ENCODE results near the gene HOXA3. TPM values are rescaled to one million over a fixed set of nuclear protein-coding genes. Genes with fewer than 3 reads are reported as not detected.

HOXA3 gene
- 2.3 TPM in 1 of 2 replicates, not detected in the other for total RNA-seq

DNA sequence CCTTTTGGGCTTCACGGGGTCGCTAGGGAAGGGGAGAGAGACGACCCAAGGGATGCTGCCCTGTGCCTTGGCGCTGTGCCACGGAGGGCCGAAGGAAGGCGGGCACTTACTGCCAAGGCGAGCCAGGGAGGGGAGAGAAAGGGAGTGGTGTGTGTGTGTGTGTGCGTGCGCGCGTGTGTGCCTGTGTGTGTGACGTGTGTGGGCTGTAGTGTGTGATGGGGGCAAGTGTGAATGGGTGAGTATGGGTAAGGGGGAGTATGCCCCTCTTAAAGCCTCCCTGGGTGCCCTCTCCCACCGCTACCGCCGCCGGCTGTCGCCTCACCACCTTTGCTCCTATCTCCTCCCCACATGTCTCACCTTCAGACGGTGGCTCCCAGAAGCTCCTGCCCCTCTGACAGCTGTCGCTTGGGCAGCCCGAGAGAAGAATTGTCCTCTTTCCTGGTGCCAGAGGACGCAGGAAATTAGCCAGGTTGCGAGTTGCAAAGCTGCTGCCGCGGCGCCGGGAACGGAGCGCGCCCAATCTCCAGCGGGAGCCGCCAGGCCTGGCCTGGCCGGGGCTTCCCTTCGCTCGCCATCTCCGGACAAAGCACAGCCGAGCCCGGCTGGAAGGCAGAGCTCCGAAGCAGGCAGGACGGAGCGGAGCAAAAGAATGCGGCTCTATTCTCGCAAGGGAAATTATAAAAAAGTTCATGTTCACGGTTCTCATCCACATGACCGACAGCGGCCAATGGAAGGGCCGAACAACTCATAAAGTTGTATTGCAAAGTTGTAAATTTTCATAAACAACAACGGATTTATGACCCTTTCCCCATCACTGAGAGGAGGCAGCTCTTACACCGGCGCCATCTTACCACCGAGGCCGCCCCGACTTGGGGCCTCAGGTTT, at the start of gene HOXA3:
Gene HOXA3, minus strand, starts transcription at position 653 of the 885 bp plus-strand sequence. CDS start 41,943 bp downstream, outside the sequence.

DNA sequence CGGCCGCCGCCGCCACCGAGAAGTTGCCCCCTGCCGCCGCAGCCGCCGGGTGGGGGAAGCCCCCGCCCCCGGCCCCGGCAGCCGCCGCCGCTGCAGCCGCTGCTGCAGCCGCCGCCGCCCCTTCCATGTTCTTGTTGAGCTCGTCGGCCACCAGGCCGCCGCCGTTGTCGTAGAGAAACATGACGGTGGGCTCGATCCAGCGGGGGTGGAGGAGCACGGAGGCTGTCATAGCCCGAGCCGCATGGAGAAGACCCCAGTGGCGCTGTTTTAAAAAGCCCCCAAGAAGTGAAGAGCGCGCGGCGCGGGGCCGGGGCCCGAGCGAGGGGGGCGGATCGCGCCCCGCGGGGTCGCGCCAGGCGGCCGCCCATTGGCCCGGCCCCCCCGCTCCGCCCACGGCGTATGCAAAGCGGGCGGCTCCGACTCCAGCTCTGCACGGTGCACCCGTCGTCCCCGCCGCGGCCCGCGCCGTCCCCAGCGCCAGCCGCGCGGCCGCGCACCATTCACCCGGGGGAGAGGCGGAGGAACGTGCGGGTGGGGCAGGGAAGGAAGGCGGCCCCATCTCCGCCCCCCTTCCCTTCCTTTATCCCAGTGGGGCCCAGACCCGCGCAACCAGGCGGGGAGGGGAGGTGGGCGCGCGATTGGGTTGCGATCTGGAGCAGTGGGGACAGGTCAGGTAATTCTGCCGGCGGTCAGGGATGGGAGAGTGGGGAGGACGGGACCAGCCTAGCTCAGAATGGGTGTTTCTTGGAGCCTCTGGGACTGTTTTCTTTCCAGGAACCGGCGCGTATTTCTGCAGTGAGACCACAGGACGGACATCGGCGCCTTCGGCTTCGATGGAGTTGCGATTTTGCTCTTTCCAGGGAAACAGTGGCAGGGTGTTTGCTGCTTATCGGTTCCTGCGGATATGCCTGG, 47.7 kb upstream of the HOXA3 start, which contains the start of gene HOXA13:
Gene HOXA13, minus strand, starts transcription at position 243 of the 912 bp plus-strand sequence. Its CDS starts 14 bp downstream, at position 229.

DNA sequence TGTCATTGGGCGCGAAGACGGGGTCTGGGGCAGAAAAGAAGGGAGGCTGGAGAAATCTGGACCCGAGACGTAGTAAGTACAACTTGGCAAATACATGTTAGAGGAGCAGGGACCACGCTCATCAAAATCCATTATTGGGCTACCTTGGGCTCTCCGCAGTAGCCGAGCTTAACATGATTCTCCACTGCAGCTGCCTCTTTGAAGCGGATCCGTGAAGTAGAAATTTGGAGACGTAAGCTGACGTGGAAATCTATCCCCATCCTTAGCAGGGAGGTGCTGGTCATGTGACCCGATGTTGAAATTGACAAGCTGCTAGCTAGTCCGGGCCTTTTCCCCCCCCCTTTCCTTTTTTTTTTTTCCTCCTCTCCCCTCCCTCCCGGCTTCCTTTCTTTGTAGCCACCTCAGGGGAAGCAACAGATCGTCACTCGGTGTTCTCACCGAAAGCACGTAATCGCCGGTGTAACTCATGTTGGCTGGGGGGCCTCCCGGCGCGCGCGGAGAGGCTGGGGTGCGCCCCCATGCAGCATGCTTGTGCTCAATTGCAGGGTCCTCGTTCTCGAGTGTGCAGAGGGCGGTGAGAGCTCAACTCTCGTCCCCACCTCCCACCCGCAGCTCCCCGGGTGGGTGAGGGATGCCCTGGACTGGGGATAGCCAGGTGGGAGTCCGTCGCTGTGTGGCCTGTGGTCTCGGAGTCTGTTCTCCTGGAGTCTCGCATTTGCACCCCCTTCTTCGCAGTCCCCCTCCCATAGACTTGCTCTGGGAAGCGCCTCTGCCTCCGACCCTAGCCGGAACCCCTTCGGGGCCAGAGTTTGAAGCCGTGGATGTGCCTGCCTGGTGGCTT, 32.9 kb upstream of the HOXA3 start, which contains the start of gene HOXA11:
Gene HOXA11, minus strand, starts transcription at position 220 of the 841 bp plus-strand sequence. Its CDS starts 88 bp downstream, at position 132.

DNA sequence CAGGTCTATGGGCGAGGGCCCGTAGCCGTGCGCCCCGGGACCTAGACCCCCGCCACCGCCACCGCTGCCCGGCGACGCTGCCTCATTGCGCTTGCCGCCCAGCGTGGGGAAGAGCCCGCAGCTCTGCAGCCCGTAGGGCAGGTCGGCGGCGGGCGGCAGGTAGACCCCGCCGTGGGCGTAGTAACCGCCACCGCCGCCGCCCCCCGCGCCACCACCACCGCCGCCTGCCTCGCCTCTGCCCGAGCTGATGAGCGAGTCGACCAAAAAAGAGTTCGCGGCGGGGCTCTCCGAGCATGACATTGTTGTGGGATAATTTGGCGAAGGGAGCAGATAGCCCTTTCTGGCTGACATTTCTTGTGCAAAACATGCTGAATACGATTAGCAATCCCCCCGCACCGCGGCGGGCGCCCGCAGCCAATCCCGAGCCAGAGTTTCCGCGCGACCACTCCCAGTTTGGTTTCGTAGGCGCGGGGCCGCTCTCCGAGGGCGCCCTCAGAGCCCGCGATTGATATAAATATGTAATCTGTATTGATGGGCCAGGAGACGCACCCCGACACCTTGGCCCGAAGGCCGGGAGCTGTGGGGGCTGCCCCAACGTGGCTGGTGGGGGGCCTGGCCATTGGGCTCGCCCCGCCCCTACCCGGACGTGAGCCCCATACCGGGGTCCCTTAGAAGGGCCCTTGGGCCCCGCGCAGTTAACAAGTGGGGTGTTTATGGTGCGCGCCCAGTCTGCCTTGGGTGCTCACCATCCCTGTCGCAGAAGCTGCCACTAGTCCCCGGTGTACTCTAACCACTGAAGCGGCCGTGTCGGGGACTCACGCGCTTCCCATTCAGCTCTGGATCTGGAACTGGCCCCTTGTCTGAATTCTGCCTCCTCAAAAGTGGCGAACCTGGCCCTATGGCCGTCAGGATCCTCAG, 21.8 kb upstream of the HOXA3 start, which contains the start of gene HOXA10:
Gene HOXA10, minus strand, starts transcription at position 365 of the 918 bp plus-strand sequence. Its CDS starts 14 bp downstream, at position 351.

DNA sequence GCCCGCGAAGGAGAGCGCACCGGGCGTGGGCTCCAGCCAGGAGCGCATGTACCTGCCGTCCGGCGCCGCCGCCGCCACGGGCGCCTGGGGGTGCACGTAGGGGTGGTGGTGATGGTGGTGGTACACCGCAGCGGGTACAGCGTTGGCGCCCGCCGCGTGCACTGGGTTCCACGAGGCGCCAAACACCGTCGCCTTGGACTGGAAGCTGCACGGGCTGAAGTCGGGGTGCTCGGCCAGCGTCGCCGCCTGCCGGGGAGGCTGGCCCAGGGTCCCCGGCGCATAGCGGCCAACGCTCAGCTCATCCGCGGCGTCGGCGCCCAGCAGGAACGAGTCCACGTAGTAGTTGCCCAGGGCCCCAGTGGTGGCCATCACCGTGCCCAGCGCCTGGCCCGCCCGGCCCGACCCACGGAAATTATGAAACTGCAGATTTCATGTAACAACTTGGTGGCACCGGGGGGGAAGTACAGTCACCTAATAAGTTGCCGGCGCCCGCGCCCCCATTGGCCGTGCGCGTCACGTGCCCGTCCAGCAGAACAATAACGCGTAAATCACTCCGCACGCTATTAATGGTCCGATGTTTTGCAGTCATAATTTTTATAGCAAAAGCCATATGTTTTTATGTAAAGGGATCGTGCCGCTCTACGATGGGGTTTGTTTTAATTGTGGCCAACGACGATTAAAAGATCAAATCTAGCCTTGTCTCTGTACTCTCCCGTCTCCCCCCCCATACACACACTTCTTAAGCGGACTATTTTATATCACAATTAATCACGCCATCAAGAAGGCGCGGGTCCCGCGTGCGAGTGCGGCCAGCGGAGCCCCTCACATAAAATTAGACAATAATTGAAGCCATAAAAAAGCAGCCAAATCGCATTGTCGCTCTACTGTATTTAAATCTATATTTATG, 13.0 kb upstream of the HOXA3 start, which contains the start of gene HOXA9:
Gene HOXA9, minus strand, starts transcription at position 449 of the 907 bp plus-strand sequence. Its CDS starts 80 bp downstream, at position 369.

DNA sequence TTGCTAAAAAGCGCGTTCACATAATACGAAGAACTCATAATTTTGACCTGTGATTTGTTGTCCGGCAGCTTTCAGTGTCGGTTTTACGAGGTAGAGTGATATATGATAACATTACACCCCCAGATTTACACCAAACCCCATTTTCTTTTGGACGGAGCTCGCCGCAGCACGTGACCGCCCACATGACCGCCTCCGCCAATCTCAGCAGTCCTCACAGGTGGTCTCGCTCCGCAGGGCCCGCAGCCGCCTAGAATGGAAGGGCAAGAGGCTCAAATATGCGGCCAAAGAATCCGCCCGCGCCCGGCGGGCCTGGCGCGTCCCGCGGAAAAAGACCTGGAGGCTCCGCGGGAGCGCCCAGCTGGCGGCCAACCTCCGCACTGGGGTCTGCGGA, 4.1 kb upstream of the HOXA3 start, which contains the start of gene HOXA7:
Gene HOXA7, minus strand, starts transcription at position 168 of the 391 bp plus-strand sequence. Its CDS starts 130 bp downstream, at position 38.

DNA sequence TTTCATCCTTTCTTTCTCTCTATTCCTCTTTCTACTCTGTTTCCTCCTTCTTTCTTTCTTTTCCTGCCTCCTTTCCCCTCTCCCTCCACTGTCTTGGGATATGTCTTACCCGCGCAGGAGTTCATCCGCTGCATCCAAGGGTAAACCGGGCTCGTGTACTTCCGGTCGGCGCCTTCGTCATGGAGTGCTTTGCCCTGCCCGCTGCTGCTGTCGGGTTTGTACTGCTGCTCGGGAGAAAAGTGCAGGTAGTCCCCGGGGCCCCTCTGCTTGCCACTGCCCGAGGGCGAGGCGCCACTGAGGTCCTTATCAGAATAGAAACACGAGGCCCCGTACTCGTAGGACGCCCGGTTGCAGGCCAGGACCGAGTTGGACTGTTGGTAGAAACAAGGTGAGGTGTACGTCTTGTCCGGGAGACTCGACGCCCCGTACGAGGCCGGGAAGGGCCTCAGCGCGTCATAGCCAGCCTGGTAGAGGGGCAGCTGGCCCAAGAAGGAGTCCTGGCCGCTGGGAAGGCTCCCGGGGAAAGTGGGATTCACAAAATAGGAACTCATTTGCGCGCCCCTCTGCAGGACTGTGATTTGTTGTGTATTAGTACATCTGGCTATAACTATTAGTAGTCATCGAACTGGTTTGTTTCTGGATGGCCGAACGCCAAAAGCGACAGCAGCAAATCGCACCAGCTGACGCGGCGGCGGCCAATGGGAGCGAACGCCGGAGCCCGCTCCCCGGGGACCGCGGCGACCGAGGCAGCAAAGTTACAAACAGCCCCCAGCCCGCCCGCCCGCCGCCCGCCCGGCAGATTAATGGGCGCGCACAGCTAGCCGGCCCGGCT, 5.0 kb downstream of the HOXA3 start, which contains the start of gene HOXA6:
Gene HOXA6, minus strand, starts transcription at position 576 of the 832 bp plus-strand sequence. Its CDS starts 25 bp downstream, at position 551.

DNA sequence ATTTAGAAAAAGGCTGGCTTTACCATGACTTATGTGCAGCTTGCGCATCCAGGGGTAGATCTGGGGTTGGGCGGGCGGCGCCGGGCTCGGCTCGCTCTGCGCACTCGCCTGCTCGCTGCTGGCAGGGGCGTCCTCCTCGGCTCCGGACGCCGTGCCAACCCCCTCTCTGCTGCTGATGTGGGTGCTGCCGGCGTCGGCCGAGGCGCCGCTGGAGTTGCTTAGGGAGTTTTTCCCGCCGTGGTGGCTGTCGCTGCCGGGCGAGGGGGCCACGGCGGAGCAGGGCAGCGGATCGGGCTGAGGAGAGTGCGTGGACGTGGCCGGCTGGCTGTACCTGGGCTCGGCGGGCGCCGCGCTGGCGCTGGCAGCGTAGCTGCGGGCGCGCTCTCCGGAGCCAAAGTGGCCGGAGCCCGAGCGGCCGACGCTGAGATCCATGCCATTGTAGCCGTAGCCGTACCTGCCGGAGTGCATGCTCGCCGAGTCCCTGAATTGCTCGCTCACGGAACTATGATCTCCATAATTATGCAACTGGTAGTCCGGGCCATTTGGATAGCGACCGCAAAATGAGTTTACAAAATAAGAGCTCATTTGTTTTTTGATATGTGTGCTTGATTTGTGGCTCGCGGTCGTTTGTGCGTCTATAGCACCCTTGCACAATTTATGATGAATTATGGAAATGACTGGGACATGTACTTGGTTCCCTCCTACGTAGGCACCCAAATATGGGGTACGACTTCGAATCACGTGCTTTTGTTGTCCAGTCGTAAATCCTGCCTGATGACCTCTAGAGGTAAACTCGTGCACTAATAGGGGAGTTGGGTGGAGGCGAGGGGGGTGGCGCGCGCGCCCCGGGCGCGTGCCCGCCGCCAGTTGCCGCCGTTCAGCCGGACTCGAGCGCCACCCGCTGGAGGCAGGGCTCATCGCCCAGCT, 9.1 kb downstream of the HOXA3 start, which contains the start of gene HOXA5:
Gene HOXA5, minus strand, starts transcription at position 659 of the 927 bp plus-strand sequence. Its CDS starts 74 bp downstream, at position 585.

DNA sequence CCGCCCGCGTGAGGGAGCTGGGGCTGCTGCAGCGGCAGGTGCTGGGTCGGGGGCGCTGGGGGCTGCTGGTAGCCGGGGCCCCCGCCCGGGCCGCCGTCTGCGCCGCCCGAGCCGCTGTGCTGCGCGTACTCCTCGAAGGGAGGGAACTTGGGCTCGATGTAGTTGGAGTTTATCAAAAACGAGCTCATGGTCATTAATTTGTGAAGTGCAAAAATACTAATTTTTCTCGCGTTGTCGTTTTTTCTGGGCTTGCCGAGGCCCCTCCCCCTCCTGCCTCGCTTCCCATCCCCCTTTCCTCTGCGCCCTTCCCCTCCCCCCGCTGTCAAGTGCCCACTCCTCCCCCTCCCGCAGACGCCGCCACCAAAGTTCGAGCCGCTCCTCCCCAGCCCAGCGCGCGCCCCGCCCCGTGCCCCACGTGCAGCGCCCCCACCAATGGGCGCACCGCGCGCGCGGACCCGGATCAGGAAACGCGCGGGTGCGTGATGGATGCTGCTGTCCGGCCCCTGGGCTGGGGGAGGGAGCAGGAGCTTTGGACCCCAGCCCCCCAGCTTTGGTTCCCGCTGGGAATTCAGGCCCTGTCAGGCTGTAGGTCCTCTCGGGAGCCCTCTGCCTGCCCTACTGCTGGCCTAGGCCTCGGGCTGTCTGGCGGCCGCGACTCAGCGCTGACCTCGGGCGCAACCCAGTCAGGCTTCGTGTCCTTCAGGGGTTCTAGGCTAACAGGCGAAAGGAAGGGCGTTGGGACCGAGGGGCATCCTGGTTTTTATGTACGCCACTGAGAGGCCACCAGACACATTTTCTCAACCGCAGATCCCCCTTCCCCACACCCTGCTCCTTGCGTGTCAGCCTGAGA, 21.6 kb downstream of the HOXA3 start, which contains the start of gene HOXA4:
Gene HOXA4, minus strand, starts transcription at position 218 of the 850 bp plus-strand sequence. Its CDS starts 24 bp downstream, at position 194.

DNA sequence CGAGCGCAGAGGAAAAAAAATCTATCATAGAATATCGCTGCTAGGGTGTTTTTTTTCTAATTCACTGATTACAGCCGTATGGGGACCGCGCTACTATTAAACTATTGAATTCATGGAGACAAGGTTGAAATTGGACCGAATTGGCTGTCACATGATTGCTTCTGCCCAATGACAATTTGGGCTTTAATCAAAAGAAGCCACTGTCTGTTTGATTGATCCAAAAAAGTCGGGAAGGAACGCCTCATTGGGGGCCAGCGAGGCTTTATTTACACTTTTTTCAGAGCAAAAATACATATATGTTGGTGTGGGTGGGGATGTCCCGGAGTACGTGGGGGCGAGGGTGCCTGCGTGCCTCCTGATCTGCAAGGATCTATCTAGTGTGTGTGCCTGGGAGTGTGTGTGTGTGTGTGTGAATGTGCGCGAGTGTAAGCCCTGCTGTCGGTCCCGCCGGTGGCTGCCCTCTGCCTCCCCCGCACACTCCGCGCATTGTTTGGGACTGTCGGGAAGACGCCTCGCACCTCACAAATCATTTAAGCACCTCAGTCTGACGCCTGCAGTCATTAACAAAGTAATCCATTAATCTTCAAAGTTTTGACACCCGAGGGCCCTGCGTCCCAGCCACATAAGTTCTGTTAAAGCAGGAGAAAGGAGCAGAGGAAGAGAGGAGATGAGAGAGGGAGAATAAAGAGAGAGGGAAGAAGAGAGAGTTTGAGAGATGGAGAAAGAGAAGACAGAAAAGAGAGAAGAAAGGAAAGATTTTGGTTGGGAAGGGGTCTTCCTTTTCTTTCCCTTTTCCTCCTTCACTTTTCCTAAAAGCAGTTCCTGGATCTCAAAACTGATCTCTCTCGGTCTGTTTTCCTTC, 49.6 kb downstream of the HOXA3 start, which contains the start of gene HOXA2:
Gene HOXA2, minus strand, starts transcription at position 103 of the 862 bp plus-strand sequence. CDS start 183 bp downstream, outside the sequence.

DNA sequence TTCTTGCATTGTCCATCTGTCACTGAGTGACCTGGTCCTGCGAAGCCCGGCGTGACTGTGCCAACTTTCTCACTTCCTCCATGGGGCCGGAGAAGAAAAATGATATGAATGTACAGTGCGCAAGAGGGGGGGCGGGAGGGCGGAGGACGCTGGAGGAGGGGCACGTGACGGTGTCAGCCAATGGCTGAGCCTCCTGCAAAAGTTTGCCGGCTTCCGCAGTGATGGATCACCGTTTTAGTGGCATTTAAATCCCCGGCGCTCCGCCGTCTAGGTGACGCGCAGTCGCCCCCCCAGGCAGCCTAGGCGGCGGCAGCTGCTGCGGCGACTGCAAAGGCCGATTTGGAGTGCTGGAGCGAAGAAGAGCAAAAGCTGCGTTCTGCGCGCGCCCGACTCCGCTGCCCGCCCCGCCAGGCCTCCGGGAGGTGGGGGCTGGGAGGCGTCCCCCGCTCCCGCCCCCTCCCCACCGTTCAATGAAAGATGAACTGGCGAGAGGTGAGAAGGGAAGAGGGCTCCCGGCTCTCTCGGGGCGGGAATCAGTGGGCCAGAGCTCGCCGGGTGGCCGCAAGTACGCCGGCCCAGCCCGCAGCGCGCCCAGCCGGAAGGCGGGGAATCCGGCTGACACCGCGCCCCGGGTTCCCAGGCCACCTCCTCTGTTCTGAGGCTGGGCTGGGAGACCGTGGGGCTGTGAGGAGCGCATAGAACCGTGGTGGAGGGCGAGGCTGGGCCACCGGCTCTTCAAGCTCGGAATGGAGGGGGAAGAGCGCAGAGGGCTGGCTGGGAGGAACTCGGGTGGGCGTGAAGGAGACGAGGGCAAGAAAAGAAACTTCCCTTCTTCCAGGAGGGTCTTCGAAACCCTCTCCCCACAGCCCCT, 56.3 kb downstream of the HOXA3 start, which contains the start of gene HOXA1:
Gene HOXA1, minus strand, starts transcription at position 104 of the 871 bp plus-strand sequence. Its CDS starts 88 bp downstream, at position 16.

